Central memory CD8-positive, alpha-beta T cell (primary cell): Measurements from ENCODE around the gene PEX16.
"Not testable (repeated sequence)": the region's sequence is repeated elsewhere in the genome, so short reads cannot be mapped to it uniquely, and the experiment has no call there.

Experiments
- ATAC-seq: fragments of 150-1000 bp; cut with Tn5 transposase; replicated peaks from 2 replicates; pipeline ENCODE4 v1.10.0; 2022; ENCODE audit warnings: mild to moderate bottlenecking, moderate FRiP score, moderate number of reproducible peaks; ENCODE audit not compliant: poor library complexity, severe bottlenecking; ENCODE audit errors: extremely low read depth
- DNase-seq, 2 donors: peaks; one replicate each; pipeline ENCODE4 v3.0.0; 2021; ENCODE audit warnings: low spot score in 2 of 2
- H3K27ac Mint-ChIP-seq: one replicate; pipeline ENCODE4 v1.8.0; 2022; ENCODE audit warnings: low read depth, mild to moderate bottlenecking, moderate library complexity, mixed read lengths
- H3K27me3 Mint-ChIP-seq: one replicate; pipeline ENCODE4 v1.8.0; 2022; ENCODE audit warnings: mixed read lengths
- H3K36me3 Mint-ChIP-seq: one replicate; pipeline ENCODE4 v1.8.0; 2022; ENCODE audit warnings: mild to moderate bottlenecking, moderate library complexity, mixed read lengths; ENCODE audit not compliant: insufficient read depth
- H3K4me1 Mint-ChIP-seq: one replicate; pipeline ENCODE4 v1.8.0; 2022; ENCODE audit warnings: mixed read lengths
- H3K4me3 Mint-ChIP-seq: one replicate; pipeline ENCODE4 v1.8.0; 2022; ENCODE audit warnings: mild to moderate bottlenecking, moderate library complexity, mixed read lengths
- H3K9me3 Mint-ChIP-seq: one replicate; pipeline ENCODE4 v1.8.0; 2022; ENCODE audit warnings: mixed read lengths

PEX16 gene

DNA sequence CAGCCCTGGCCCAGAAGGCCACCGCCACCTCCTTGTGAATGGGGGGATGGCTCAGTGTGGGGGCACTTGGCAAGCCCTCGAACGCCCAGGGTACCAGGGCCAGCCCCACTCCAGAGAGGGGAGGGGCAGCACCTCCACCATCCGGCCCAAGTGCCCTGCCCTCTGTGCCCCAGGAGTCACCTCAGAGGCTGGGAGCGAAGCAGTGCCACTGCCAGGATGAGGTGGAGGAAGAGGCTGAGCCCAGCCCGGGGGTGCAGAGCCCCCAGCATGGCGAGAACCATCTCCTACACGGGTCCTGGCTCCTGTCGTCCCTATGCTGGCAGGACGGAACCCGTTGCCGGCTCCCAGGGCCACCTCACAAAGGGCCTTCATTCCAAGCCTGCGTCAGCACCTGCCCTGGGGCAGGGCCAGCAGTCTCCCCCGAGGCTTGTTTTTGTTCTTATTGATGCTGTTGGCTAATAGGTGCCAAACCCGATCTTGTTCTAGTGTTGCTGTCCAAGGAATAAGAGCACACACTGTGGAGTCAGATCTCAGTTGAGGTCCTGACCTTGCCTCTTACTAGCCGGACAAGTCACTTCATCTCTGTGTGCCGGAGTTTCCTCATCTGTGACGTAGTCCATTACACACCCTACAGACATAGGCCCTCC is 10.6 kb downstream of the PEX16 start, which contains the start of gene FREY1:
TSS of gene FREY1 (minus strand) at position 307 of the 647 bp plus-strand sequence. CDS start at position 281, 26 bp downstream.
- Mint-ChIP-seq H3K27ac (peak within 1 kb of the TSS; percentile 14), H3K36me3 (peaks cover 27% of the 10 kb centered on the region), H3K4me3 (no peak within 1 kb of the TSS), H3K27me3 (no peaks in the 10 kb centered on the region), H3K9me3 (no peaks in the 10 kb centered on the region), H3K4me1 (peaks cover 18% of the 10 kb centered on the region)
- no peak for DNase-seq
- no peak for ATAC-seq

DNA sequence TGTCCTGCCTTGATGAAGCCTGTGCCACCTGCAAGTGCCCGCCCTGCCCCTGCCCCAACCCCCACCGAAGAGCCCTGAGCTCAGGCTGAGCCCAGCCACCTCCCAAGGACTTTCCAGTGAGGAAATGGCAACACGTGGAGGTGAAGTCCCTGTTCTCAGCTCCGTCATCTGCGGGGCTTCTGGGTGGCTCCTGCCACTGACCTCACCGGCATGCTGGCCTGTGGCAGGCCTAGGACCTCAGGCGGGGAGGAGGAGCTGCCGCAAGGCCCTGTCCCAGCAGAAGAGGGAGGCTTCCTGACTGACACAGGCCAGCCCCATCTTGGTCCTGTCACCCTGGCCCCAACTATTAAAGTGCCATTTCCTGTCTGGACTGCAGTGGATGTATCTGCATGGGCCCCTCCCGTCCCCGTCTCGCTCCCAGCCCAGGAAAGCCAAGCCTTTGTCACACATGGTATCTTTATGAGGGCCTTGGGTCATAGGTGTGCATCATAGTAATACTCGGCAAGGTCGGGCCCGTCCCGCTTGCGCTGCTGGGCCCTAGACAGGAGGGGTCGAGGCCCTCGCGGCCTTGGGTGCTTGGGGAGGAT is 11.5 kb downstream of the PEX16 start:
- no peak for DNase-seq
- no peaks in the 10 kb centered on the region for H3K27me3 Mint-ChIP-seq
- no peak overlapping the region for H3K4me3 Mint-ChIP-seq
- H3K9me3 Mint-ChIP-seq: no peaks in the 10 kb centered on the region
- ATAC-seq: no peak
- H3K4me1 Mint-ChIP-seq: peaks cover 18% of the 10 kb centered on the region
- H3K36me3 Mint-ChIP-seq: peaks cover 23% of the 10 kb centered on the region
- no peak overlapping the region for H3K27ac Mint-ChIP-seq

DNA sequence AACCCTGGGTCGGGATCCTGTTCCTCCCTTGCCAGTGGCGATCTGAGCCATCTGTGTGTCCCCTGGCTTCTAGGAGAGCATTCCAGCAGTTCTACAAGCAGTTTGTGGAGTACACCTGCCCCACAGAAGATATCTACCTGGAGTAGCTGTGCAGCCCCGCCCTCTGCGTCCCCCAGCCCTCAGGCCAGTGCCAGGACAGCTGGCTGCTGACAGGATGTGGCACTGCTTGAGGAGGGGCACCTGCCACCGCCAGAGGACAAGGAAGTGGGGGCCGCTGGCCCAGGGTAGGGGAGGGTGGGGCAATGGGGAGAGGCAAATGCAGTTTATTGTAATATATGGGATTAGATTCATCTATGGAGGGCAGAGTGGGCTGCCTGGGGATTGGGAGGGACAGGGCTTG is 12.1 kb downstream of the PEX16 start:
- H3K27ac Mint-ChIP-seq, H3K9me3 Mint-ChIP-seq, H3K4me3 Mint-ChIP-seq, H3K27me3 Mint-ChIP-seq, DNase-seq: not testable (repeated sequence)
- Mint-ChIP-seq H3K36me3 (peaks cover 27% of the 10 kb centered on the region), H3K4me1 (peaks cover 22% of the 10 kb centered on the region)
- ATAC-seq: peak; percentile 29

DNA sequence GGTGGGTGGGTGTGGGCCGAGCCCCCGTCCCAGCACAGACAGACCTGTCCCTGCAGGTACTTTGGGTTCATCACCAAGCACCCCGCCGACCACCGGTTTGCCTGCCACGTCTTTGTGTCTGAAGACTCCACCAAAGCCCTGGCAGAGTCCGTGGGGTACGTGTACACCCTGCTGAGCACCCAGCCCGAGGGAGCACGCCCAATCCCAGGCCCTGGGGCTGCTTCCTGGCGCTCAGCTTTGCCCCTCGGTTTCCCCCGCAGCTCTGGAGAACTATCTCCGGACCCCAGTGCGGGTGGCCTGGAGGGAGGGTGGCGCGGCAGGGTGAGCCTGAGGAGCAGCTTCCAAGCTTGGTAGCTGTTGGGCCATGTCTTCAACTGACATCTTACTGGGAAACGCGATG is 12.6 kb downstream of the PEX16 start:
- Mint-ChIP-seq H3K27me3 (peaks cover 9% of the 10 kb centered on the region), H3K27ac (no peak overlapping the region), H3K36me3 (peaks cover 28% of the 10 kb centered on the region), H3K4me1 (peaks cover 24% of the 10 kb centered on the region), H3K4me3 (no peak overlapping the region), H3K9me3 (no peaks in the 10 kb centered on the region)
- DNase-seq (no peak), ATAC-seq (no peak)

DNA sequence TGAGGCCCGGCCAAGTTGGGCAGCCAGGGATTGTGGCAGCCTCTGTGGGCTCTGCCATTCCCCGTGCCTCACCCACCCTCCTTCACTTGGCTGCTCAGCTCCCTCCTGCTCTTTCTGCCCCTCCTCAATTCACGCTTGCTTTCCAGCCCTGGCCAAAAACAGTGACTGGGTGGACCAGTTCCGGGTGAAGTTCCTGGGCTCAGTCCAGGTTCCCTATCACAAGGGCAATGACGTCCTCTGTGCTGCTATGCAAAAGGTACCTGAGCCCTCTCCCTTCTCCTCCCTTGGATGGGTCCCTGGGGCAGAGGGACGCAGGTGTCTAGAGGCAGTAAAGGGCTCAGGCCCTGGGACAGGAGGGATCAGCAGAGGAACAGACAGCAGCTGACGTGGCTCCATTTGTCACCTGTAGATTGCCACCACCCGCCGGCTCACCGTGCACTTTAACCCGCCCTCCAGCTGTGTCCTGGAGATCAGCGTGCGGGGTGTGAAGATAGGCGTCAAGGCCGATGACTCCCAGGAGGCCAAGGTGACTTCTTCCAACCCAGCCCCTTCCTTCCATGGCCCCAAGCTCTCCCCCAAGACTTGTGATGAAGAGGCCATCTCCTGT is 13.3 kb downstream of the PEX16 start:
- Mint-ChIP-seq H3K4me1 (peaks cover 24% of the 10 kb centered on the region), H3K27me3 (peaks cover 9% of the 10 kb centered on the region), H3K9me3 (no peaks in the 10 kb centered on the region), H3K27ac (no peak overlapping the region), H3K36me3 (peaks cover 28% of the 10 kb centered on the region), H3K4me3 (no peak overlapping the region)
- DNase-seq (no peak), ATAC-seq (no peak)

DNA sequence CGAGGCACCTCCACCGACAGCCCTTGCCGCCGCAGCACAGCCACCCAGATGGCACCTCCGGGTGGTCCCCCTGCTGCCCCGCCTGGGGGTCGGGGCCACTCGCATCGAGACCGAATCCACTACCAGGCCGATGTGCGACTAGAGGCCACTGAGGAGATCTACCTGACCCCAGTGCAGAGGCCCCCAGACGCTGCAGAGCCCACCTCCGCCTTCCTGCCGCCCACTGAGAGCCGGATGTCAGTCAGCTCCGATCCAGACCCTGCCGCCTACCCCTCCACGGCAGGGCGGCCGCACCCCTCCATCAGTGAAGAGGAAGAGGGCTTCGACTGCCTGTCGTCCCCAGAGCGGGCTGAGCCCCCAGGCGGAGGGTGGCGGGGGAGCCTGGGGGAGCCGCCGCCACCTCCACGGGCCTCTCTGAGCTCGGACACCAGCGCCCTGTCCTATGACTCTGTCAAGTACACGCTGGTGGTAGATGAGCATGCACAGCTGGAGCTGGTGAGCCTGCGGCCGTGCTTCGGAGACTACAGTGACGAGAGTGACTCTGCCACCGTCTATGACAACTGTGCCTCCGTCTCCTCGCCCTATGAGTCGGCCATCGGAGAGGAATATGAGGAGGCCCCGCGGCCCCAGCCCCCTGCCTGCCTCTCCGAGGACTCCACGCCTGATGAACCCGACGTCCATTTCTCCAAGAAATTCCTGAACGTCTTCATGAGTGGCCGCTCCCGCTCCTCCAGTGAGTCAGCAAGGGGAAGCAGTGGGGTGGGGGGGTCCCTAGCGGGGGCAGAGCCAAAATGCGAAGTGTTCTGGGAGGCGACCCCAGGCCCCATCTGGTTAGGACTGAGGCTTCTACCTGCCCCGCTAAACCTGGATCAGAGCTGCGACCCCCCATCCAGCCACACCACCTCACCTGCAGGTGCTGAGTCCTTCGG is 15.0 kb downstream of the PEX16 start:
- DNase-seq: no peak
- Mint-ChIP-seq H3K4me3 (no peak overlapping the region), H3K36me3 (peaks cover 22% of the 10 kb centered on the region), H3K4me1 (peaks cover 18% of the 10 kb centered on the region), H3K27me3 (peaks cover 23% of the 10 kb centered on the region), H3K27ac (no peak overlapping the region), H3K9me3 (no peaks in the 10 kb centered on the region)
- no peak for ATAC-seq

DNA sequence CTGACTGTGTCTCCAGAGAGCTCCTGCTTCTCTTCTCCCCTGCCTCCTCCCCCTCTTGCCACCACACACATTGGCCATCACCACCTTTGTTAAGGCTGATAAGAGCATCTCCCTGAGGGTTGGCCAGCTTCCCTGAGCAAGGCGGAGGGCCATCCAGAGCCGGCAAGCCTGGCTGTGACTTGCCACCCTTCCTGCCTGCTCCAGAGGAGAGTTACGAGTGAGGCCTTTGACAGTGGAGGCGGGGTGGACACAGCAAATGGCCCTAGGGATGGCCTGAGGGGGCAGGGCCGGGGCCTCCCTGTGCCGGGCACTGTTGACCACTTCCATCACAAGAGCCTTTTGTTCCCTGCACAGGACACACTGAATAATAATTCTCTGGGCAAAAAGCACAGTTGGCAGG is 16.1 kb downstream of the PEX16 start:
- H3K4me1 Mint-ChIP-seq: peaks cover 17% of the 10 kb centered on the region
- H3K27me3 Mint-ChIP-seq: peaks cover 26% of the 10 kb centered on the region
- peak overlapping the region; percentile 47 for H3K4me3 Mint-ChIP-seq
- no peaks in the 10 kb centered on the region for H3K9me3 Mint-ChIP-seq
- ATAC-seq: no peak
- DNase-seq: no peak
- H3K27ac Mint-ChIP-seq: no peak overlapping the region
- peaks cover 22% of the 10 kb centered on the region for H3K36me3 Mint-ChIP-seq

DNA sequence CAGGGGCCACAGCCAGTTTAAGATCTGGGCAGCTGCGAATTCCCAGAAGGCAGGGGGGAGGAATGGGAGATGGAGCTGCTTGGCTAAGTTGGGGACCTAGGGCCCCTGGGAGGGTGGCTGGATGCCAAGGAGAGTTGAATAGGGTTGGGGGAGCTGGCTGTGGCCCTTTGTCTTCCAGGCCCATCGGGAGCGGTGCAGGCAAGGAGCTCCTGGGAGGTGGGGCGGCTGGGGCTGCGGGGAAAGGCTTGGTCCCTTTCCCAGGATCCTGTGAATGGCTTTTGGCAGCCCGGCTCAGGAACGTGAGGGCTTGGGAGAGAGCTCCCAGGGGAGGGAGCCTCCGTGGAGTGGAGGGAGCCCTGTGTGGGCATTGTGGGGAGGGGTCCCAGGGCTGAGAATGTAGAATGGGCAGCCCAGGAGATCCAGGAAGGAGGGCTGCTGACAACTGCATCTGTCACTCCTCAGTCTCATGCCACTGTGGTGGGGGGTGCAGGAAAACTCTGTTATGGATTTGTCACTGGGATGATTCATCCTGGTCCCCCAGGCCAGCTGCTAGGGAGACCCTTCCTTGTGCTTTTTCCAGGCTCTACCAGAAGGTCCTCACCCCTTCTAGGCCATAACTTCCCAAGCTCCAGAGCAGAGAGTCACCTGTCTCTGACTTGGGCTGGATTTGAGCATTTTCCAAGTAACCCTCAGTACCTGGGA is 16.6 kb downstream of the PEX16 start:
- peaks cover 11% of the 10 kb centered on the region for H3K4me1 Mint-ChIP-seq
- no peaks in the 10 kb centered on the region for H3K9me3 Mint-ChIP-seq
- peak overlapping the region; percentile 47 for H3K4me3 Mint-ChIP-seq
- ATAC-seq (no peak), DNase-seq (no peak)
- no peak overlapping the region for H3K27ac Mint-ChIP-seq
- H3K36me3 Mint-ChIP-seq: peaks cover 20% of the 10 kb centered on the region
- H3K27me3 Mint-ChIP-seq: peaks cover 26% of the 10 kb centered on the region

DNA sequence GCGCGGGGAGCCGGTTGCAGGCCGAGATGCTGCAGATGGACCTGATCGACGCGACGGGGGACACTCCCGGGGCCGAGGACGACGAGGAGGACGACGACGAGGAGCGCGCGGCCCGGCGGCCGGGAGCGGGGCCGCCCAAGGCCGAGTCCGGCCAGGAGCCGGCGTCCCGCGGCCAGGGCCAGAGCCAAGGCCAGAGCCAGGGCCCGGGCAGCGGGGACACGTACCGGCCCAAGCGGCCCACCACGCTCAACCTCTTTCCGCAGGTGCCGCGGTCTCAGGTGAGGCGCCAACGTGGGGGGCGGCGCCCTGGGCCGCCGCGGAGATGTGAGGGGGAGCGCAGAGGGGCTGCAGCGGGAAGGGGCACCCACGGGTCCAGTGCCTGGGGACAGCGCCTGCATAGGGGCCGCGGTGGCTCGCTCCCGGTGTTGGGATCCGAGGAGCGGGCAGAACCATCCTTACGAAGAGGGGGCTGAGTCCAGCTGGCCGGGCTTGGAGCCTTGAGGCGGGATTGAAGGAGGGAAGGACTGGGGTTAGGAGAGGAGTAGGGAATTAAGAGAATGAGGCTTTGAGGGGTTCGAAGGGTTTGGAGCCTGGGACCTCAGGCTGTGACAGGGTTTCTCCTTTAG is 17.4 kb downstream of the PEX16 start:
- H3K27me3 Mint-ChIP-seq: peaks cover 29% of the 10 kb centered on the region
- H3K4me3 Mint-ChIP-seq: peak overlapping the region; percentile 68
- not testable (repeated sequence) for H3K9me3 Mint-ChIP-seq, H3K27ac Mint-ChIP-seq, ATAC-seq, DNase-seq
- peaks cover 20% of the 10 kb centered on the region for H3K36me3 Mint-ChIP-seq
- H3K4me1 Mint-ChIP-seq: peaks cover 11% of the 10 kb centered on the region

DNA sequence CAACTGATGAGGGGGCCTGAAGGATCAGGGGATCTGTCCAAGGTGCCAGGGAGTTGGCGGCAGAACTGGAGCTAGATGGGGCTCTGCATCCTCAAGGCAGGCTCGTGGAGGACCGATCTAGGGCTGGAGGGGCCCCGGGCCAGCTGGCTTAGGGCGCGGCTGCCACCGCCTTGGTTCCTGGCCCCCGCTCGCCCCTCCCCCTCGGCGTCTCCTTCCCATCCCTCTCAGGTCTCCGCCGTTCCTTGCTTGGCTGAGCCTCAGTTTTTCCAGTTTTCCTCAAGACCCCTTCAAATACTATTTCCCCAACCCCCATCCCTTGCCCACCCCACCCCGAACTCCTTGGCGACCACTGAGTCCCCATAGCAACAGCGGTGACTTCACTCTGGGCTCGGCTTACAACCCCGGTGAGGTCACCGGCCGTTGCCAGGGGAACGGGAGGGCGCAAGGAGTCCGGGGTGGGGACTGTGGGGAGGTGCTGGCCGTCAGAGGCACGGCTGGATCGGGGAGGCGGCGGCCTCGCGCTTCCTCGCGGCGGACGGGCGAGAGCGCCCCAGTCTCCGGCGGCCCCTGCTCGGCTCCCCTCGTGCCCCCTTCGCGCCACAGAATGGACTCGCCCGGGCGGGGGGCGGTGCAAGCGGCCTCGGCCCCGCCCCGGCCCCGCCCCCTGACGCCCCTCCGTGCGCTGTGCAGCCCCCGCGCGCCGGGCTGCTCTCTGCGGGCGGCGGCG is 18.1 kb downstream of the PEX16 start:
- ATAC-seq (peak; percentile 77), DNase-seq (peak in 1 of 2 donors; percentile 65)
- Mint-ChIP-seq H3K9me3 (no peaks in the 10 kb centered on the region), H3K27me3 (peaks cover 36% of the 10 kb centered on the region), H3K36me3 (peaks cover 18% of the 10 kb centered on the region), H3K4me1 (peaks cover 11% of the 10 kb centered on the region), H3K27ac (peak overlapping the region; percentile 64), H3K4me3 (peak overlapping the region; percentile 68)

DNA sequence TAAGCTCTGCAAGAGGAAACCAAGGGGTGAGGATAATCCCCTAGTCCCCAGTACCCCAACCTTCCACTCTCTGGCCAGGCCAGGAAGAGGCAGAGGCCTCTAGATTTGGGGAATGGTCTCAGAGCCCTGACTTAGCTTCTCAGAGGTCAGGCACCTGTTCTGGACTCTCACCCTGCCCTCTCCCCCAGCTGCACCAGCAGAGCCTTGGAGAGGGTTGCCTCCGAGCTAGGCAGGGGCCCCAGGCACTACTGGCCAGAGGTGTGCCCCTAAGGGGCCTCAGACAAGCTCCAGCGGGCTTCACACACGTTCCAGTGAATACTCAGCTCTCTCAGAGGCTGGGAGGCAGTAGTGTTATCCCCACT is 18.6 kb downstream of the PEX16 start:
- Mint-ChIP-seq H3K36me3 (peaks cover 14% of the 10 kb centered on the region), H3K4me1 (peaks cover 11% of the 10 kb centered on the region), H3K4me3 (peak overlapping the region; percentile 68), H3K9me3 (no peaks in the 10 kb centered on the region), H3K27me3 (peaks cover 41% of the 10 kb centered on the region), H3K27ac (peak overlapping the region; percentile 64)
- ATAC-seq (no peak), DNase-seq (no peak)
